GM21723 (cell line): ENCODE data around the gene SNRPA.

Source experiments
- ATAC-seq: cut with Tn5 transposase; IDR thresholded peaks from one replicate; pipeline ENCODE4 v1.9.1; 2021; ENCODE audit warnings: mild to moderate bottlenecking, moderate library complexity; ENCODE audit not compliant: unreplicated experiment

Gene SNRPA

GRCh38 chr19:40800339-40800996 lies 49.5 kb downstream of the SNRPA start:
- ATAC-seq: no peak

GRCh38 chr19:40800997-40801377 lies 50.0 kb downstream of the SNRPA start:
- ATAC-seq: no peak

DNA sequence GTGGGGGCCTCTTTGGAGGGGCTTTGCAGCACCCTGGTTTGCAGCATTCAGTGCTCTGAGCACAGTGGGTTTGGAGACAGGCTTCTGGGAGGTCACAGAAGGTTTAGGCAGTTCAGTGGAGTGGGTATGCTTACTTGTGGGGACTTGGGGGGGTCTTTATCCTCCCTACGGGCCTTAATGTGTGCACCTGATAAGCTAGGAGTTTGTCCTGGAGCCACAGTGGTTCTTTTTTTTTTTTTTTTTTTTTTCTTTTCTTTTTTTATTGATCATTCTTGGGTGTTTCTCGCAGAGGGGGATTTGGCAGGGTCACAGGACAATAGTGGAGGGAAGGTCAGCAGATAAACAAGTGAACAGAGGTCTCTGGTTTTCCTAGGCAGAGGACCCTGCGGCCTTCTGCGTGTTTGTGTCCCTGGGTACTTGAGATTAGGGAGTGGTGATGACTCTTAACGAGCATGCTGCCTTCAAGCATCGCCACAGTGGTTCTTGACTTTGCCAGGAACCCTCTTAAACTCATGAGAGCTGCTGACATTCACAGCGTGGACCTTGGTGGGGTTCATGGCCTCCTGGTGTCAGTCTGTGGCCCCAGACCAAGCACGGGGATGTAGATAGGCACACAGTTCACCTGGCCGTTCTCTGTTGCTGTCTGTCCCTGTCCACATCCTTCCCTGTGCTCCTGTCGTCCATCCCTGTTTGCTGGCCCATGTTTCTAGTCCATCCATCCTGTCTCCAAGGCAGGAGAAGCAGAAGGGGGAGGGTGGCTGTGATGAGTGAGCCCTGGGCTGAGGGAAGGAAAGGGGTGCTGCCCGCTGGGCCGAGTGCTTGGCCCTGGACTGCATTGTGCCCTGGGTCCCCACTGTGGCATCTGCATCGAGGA lies 50.7 kb downstream of the SNRPA start:
- no peak for ATAC-seq

DNA sequence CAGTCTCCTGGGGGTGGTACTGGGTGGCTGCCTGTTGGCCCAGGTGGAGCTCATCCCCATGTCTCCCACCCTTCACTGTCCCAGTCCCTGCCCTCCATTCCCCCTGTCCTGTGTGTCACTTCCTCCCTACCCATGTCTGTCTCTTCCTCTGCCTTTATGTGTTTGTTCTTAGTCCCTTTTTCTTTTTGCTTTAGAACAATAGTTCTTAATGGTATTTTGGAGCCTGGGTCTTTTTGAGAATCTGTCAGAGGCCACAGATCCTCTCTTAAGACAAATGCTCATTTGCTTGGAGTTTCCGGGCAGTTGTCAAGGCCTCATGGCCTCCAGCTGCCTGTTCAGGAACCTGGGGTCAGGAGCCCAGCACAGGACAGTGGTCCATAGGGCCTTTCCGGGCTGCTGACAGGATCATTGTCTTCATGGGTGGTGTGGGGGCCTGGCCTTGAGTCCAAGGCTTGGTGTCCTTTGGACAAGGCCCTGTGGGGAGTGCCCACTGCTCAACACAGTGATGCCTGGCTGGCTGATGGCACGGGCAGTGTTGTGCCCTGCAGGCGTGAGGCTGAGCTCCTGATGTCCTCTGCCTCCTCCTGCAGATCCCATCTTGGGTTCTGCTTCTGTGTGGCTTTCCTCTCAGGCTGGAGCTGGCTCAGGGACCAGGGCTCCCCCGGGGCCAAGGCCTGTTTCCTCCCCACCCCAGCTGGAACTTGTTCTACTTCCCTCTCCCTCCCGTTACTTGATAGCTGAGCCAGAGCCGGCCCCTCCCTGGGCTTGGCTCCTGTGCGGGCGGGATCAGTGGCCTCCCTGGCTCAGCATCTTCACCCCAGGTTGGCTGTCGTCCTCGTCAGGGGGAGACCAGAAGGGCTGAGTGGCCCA lies 51.5 kb downstream of the SNRPA start:
- ATAC-seq: no peak

DNA sequence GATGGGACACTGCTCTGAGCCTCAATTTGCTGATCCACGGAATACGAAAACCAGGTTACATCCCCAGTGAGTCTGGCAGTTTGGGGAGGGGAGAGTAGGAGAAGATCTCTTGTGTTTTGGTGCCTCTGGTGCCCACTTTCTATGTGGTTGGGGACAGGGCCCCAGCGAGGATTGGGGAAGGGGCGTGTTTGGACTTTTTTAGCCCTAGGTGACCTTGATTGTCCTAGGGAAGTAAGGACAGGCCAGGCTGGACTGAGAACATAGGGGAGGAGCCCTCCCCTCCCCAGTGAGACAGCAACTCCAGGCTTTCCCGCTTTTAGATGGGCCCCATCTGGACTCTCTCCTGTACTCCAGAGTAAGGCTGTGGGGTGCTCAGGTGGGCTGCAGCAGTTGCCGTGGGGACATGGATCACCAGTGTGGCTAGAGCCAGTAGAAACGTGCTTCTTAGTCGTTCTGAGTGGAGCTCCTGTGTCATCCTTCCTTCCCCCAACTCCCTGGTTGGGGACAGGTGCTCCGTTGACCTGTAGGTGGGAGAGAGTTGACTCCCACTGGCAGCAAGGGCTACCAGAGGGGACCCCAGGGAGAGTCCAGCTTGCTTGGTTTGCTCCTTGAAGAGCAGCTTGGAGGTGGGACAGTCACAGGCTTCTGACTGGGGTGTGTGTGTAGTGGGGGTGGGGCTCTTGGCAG lies 52.3 kb downstream of the SNRPA start:
- no peak for ATAC-seq

- no peak for ATAC-seq
These were observed 53.1 kb downstream of the SNRPA start for GRCh38 chr19:40803857-40804782.

DNA sequence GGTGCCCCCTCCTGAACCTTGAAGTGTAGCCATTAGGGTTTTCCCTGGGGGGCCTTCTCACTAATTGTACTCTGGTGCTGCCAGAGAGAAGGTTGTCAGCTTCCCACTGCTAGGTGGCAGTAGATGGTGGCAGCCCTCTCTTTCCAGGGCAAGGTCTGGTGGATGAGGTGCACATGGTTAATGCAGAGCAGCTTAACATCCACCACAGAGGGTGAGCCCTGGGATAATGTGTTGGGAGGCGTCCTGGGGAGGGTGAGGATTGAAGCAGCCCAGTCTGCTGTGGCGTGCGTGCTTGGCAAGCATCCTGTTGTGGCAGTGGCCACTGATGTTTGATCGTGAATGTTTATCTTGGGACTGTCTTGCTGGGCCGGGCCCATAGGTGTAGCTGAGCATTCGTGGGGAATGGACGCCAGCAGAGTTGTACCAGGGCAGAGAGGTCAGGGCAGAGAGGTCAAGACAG lies 53.8 kb downstream of the SNRPA start:
- ATAC-seq: no peak

DNA sequence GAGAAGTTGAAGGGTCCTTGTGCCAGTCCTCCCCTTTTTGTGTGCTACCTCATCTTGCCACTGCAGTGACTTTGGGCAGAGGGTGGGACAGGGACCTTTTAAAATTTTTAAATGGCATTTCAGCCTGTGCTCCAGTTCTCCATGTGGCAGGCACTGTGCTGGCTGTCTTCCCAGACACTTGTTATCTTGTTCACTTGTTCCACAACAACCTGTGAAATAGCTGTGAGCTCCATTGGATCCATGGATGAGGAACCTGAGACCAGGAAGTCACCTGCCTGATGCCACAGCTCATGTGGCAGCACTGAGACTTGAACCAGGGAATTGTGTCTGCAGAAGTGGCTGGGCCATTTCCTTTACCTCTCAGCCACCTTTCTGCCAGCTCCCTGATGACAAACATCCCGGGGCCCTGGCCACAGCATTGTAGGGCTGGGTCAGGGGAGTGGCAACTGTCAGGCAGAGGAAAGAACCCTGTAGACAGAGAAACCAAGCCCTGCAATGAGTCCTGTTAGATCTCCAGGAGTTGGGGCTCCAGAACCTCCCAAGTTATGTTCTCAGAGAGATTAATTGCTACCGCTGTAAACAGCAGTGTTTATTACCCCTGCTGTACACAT lies 54.4 kb downstream of the SNRPA start:
- no peak for ATAC-seq

- ATAC-seq: no peak
These were observed 55.6 kb downstream of the SNRPA start for GRCh38 chr19:40806423-40807146.

- no peak for ATAC-seq
These were observed 56.4 kb downstream of the SNRPA start for GRCh38 chr19:40807147-40808020.

GRCh38 chr19:40808021-40808325 lies 57.0 kb downstream of the SNRPA start:
- no peak for ATAC-seq

DNA sequence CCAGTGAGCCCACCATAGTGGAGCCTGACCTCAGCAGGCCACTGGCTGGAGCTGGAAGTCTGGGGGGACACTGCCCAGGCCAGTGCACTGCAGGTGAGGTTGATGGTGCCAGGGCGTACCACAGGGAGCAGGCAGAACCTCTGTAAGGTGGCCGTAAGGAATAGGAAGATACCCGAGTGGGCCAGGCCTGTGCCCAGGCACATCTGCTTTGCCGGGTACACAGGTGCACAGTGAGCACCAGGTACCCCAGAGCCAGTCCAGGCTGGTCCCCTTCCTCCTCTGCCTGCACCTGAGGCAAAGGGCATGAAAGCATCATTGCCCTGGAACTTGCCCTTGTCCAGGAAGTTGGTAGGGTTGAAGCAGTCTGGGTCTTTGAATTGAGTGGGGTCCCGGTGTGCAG lies 57.5 kb downstream of the SNRPA start:
- no peak for ATAC-seq

DNA sequence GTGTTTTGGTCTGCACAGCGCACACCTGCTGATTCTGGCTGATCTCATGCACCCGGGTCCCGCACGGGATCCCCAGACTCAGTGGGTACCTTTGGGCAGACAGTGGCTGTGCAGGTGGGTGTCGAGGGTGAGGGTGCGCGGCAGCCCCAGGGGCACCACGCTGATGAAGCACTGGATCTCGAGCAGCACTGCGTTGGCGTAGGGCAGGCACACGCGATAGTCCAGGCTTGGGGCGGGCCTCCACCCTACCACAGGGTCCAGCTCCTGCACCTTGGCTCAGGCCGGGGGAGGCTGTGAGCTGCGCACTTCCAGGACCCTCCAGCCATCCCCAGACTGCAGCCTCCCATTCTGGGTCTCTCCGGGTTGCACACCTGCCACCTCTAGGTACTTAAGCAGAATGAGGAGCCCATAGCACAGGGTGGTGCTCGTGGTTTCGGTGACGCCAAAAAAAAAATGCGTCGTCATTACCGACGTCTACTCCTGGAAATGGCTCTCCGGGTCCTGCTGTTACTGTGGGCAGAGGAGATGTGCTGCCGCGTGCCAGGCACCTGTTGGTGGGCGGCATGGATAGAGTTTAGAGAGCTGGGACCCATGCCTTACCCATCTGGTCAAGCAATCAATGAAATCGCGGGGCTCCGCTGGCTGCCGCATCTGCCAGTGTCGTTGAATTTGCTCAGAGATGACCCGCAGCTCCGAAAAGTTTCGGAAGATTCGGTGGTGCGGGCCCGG lies 58.5 kb downstream of the SNRPA start:
- ATAC-seq: no peak

DNA sequence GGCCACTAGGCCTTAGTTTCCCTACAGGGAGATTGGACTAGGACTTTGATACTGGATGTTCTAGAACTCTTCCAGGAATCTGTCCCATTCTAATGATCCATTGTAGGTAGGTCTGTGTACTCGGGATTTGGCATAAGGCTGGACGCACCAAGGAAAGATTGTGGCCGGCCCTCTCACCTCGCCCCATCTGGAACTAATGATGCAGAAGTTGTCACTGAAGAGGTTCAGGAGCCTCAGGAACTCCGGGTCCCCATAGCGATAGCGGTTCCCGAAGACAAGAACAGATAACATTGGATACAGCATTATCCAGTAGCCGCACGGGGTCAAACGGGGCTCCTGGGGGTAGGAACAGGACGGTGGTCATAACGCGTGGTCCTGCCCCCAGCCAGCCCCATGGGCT lies 59.2 kb downstream of the SNRPA start:
- ATAC-seq: no peak

- ATAC-seq: peak; percentile 66
These were observed 59.8 kb downstream of the SNRPA start for GRCh38 chr19:40810649-40811408.
